GM19023 (cell line): ENCODE results near the gene SEC14L5.
A peak's percentile ranks its signal among the peaks of the same experiment; 100 is the strongest.

ENCODE experiments used
- ATAC-seq: cut with Tn5 transposase; IDR thresholded peaks from one replicate; pipeline ENCODE4 v1.9.1; 2021; ENCODE audit warnings: mild to moderate bottlenecking, moderate library complexity; ENCODE audit not compliant: unreplicated experiment

The SEC14L5 gene

GRCh38 chr16:4957720-4958509 lies at the start of gene SEC14L5:
Gene SEC14L5, plus strand, starts transcription at chr16:4958330. Its CDS starts 994 bp downstream, at chr16:4959324.
- ATAC-seq, result peak; percentile 49

DNA sequence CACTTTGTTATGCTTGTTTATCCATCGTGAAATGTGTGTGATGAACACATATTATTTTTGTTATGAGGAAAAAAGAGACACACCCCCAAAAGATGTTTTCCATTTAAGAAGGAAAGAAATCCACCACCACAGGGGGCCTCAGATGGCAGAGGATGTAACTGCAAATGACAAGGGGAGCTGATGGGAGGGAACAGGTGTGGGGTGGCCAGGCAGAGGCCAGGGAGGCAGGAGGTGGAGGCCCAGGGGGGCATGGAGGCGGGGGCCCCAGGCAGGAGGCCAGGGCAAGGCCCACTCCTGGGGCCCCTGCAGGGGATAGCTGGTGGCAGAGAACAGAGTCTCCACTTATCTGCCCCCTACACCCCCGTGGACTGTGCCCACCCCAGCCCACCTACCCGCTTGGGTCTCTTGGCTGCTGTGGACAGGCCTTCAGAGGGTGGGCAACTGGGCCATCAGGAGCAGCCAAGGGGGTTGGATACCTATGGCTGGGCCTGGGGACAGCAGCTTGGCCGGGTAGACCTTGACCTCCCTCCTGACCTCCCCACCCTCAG lies 49.2 kb upstream of the SEC14L5 start:
- ATAC-seq, result no peak

DNA sequence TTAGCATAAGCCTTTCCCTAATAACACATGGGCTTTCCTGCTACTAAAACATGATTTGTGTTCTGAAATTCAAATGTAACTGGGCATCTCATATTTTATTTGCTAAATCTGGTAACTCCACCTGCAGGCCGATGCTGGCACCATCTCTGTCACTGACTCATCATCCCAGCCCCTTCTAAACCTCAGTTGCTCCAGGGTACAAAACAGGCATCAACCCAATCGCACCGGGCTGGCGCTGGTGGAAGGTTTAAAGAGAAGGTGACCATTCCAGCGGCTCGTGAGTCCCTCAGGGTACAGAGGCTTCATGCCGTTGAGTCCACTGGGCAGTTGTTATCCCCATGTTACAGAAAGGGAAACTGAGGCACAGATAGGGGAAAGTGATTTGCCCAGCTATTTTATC lies 48.3 kb upstream of the SEC14L5 start:
- no peak for ATAC-seq

DNA sequence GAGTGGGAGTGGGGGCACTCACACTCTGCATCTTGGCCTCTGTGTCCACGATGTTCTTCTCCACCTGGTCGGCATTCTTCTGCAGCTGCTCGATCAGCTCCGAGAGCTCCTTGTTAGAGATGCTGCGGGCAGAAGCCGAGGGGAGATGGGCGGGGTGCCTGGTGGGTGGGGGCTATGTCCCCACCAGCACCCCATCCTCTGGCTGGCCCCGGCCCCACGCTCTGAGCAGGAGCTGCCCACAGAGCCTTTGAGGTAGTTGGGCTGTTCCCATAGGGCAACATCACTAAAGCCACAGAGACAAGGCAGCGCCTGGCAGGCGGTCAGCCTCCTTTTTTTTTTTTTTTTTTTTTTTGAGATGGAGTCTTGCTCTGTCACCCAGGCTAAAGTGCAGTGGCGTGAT lies 47.3 kb upstream of the SEC14L5 start:
- no peak for ATAC-seq

- ATAC-seq, result no peak
Observed at GRCh38 chr16:4911970-4912386, 46.2 kb upstream of the SEC14L5 start.

DNA sequence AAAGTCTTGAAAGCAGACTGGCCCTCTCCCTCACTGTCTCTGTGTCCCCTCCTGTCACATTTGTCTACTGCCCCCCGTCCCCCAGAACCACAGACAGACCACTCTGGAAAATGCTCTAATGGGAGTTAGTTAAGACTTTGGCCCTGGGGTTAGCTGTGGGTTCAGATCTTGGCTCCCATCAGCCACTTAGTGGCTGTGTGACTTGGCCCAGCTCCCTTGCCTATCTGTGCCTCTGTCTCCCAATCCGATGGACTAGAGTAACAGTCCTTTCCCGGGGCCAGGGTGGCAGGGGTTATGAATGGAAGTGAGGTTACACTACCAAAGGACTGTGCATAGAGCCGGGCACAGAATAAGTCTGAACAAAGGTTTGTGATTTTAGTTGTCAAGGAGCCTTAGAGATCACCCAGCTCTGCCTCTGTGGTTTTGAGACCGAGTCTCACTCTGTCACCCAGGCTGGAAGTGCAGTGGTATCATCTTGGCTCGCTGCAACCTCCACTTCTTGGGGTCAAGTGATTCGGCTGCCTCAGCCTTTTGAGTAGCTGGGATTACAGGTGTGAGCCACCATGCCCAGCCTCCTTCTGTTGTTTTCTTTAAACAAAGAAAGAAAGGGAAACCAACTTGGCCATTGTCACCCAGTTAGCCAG lies 44.9 kb upstream of the SEC14L5 start:
- ATAC-seq, result no peak

DNA sequence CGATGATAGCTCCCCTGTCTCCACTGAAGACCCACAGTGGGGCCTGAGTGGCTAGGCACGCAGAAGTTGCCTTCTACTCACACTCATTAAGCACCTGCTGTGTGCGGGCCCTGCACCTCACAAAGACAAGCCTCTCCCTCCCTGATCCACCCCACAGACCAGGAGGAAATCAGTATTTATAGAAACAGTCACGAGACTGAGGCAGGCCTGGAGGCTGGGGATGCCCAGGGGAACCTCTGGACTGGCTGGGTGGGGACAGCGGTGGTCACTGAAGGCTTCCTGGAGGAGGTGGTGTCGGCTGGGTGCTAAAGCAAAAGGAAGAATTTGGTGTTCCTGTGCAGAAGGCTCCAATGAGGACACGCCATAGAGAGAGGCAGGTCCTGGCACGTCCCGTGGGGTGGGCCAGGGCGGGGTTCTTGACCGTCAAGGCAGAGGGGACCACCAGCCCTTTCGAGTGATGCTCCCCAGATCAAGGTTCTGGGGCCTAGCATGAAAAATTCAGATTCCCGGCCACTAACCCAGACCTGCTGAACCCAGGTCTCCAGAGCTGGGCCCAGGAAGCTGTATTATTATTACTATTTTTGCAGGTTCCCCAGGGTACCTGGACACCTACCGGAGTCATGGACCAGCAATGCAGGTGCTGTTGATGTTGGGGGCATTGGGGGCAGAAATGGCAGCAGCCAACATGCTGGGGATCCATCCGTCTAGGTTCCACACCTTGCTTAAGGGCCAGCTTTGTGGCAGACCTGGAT lies 44.2 kb upstream of the SEC14L5 start:
- ATAC-seq, result no peak

GRCh38 chr16:4914528-4915225 lies 43.5 kb upstream of the SEC14L5 start:
- ATAC-seq, result no peak

GRCh38 chr16:4915226-4915761 lies 42.8 kb upstream of the SEC14L5 start:
- ATAC-seq, result no peak

- no peak for ATAC-seq
Observed at GRCh38 chr16:4917117-4917516, 41.0 kb upstream of the SEC14L5 start.

- no peak for ATAC-seq
Observed at GRCh38 chr16:4918781-4919251, 39.3 kb upstream of the SEC14L5 start.

DNA sequence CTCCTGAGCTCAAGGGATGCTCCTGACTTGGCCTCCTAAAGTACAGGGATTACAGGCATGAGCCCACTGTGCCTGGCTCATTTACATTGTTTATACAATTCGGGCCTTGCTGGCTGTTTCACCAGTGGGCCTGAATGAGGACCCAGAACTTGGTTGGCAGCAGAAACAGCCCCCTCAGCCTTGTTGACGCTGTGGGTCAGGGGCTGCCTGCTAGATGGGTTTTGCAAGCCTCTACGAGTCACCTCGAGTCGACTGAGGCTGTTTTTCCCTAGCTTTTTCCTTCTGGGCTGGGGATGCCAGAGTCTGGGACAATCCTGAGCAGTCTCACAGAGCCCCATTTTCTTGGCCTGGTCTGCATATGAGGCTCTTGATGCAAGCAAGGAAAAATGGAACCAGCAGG lies 37.3 kb upstream of the SEC14L5 start:
- ATAC-seq, result no peak

GRCh38 chr16:4922721-4923342 lies 35.3 kb upstream of the SEC14L5 start:
- no peak for ATAC-seq

- no peak for ATAC-seq
Observed at GRCh38 chr16:4923853-4924252, 34.3 kb upstream of the SEC14L5 start.

DNA sequence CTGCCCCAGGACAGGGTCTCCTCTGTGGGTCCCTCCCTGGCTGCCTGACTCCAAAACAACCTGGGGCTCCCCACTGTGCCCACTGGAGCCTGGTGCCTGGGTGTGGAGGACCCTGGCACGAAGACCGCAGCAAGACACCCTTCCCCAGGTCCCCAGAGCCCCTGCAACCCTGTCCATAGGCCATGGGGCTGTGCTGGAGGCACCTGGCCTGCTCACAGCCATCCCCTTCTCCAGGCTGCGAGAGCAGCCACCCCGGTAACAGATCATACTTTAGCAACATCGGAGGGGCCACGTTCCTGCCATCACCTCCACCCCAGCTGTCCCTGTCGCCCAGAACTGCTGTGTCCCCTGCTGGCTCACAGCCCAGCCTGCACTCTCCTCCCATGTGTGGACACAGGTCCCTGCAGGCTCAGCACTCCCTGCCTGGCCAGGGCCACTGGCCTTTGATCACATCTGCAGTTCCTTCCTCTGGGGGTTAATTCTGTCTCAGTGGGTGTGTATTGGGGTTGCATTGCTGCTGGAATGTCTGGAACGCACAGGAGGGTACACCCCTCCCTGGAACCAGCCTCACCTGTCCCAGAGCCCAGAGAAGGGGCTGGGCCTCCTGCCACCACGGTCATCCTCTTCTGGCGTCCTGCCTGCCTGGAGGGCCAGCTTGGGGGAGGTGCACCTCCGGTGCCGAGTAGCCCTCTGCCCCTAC lies 33.4 kb upstream of the SEC14L5 start:
- ATAC-seq, result no peak

DNA sequence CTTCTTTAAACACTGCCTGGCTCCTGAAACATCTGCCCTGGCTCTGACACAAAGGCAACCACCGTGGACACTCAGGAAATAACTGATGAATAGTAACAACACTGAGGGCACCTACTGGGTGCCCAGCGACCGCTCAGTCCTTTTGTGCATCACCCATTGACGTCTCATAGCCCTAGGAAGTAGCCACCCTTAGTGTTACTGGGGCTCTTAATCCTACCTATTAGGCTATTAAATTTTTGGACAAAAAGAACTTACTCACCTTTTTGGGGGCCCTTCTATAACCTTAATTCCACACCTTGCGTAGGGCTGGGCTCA lies 32.9 kb upstream of the SEC14L5 start:
- no peak for ATAC-seq

GRCh38 chr16:4925791-4926190 lies 32.3 kb upstream of the SEC14L5 start:
- no peak for ATAC-seq

- ATAC-seq, result no peak
Observed at GRCh38 chr16:4926928-4927327, 31.2 kb upstream of the SEC14L5 start.

DNA sequence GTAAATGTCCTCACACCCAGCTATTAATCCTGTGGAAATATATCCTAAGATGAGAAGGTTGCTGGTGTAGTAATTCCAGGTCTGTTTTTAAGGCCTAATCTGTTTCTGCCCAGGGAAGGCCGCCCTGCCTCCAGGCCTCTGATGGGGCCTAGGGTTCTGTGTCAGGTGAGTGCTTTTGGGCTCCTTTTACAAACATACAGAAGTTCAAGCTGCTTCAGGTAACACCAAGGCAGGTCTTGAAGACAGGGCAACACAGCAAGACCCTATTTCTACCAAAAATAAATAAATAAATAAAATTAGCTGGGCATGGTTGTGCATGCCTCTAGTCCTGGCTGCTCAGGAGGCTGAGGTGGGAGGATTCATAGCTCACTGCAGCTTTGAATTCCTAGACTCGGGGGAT lies 30.5 kb upstream of the SEC14L5 start:
- no peak for ATAC-seq

DNA sequence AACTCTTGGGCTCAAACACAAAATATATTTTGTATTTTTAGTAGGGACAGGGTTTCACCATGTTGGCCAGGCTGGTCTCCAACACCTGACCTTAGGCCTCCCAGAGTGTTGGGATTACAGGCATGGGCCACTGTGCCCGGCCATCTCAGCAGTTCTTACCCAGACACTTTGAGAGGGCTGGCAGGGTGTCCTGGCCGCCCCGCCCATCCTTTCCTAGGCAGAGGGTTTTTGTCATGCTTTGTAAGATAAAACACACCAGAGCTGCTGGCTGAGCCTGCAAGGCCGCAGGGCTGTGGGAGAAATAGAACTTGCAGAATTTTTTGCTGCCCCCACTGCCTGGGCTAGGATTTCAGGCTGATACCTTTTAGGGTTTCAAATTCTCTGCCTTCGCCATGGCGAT lies 29.9 kb upstream of the SEC14L5 start:
- no peak for ATAC-seq
